Measurements from ENCODE around the gene B9D2.

DNA sequence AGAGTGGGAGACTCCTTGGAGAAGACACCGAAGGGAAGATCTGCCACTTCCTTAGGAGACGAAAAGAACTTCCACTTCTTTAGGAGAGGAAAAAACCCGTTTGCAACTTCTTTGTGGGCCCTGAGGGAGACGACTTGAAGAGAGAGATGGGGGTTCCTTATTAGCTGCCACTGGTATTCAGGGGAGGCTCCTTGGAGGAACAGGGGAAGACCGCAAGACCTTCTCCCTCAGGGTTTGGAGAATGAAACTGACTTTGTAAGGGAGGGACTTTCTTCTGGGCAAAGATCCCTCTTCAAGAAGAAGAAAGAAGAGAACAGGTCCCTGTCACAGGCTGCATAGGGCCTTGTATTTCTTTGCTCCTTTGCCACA, 34.1 kb upstream of the B9D2 start:
- no peak for TF ChIP-seq POLR2A (IDR thresholded peaks at IDR 0.05; ENCODE audit: low read length)
- no peak for TF ChIP-seq GATA1 (IDR thresholded peaks at IDR 0.05; ENCODE audit: low read depth, low read length)
